Mammary epithelial cell (primary cell): ENCODE results near the gene ICAM1.

Experiments used
- EZH2 ChIP-seq: IDR thresholded peaks from 2 replicates; pipeline ENCODE4 v1.6.1; 2012; ENCODE audit warnings: low read length, inconsistent platforms, borderline replicate concordance
- TF ChIP-seq, protein P1 (sequence below), 2 donors: IDR thresholded peaks in 1 of 2; conservative IDR thresholded peaks in 1 of 2; 2 replicates each; pipeline ENCODE4 v1.5.1; 2011 to 2012; ENCODE audit warnings: inconsistent platforms in 2 of 2, low read length in 2 of 2, mild to moderate bottlenecking in 2 of 2, control low read depth in 1 of 2, low read depth in 1 of 2; ENCODE audit not compliant: insufficient read depth in 1 of 2; ENCODE audit errors: extremely low read depth in 1 of 2

DNA sequence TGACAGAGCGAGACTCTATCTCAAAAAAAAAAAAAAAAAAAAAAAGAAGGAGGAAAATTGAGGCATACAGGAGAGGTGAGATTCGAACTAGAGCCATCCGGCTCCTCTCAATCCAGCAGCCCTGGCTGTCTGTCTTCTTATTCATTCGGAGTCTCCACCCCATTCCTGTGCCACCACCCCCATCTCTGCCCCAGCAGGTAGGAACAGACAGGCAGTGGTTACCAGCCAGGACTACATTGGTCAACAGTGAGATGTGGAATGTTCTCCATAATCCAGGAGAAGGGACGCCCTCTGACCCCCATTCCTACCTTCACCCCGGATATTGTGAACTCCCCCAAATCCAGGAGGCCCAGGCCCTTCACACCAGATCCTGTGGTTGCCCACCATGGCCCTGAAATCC lies 33.2 kb upstream of the ICAM1 start:
- TF ChIP-seq, protein P1, sequence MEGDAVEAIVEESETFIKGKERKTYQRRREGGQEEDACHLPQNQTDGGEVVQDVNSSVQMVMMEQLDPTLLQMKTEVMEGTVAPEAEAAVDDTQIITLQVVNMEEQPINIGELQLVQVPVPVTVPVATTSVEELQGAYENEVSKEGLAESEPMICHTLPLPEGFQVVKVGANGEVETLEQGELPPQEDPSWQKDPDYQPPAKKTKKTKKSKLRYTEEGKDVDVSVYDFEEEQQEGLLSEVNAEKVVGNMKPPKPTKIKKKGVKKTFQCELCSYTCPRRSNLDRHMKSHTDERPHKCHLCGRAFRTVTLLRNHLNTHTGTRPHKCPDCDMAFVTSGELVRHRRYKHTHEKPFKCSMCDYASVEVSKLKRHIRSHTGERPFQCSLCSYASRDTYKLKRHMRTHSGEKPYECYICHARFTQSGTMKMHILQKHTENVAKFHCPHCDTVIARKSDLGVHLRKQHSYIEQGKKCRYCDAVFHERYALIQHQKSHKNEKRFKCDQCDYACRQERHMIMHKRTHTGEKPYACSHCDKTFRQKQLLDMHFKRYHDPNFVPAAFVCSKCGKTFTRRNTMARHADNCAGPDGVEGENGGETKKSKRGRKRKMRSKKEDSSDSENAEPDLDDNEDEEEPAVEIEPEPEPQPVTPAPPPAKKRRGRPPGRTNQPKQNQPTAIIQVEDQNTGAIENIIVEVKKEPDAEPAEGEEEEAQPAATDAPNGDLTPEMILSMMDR (conservative IDR thresholded peaks at IDR 0.05 in 1 of 2, IDR thresholded peaks at IDR 0.05 in 1 of 2; ENCODE audit: extremely low read depth in 1 of 2, insufficient read depth in 1 of 2, low read depth in 1 of 2, low read length in 2 of 2) = no peak
- TF ChIP-seq EZH2 = no peak
